ENCODE measurements around the gene MGST2.

- TF ChIP-seq CTCF (IDR thresholded peaks at IDR 0.05; ENCODE audit: insufficient read depth, low read length, poor library complexity, severe bottlenecking) (no peak), EZH2phosphoT487 (conservative IDR thresholded peaks at IDR 0.05; ENCODE audit: low read length) (no peak)
Measured at GRCh38 chr4:139655116-139655515, 10.5 kb upstream of the MGST2 start.

Measured in SU-DHL-6 (cell line).